Activated CD4-positive, CD25-positive, alpha-beta regulatory T cell treated with anti-CD3 and anti-CD28 coated beads, Interleukin-2, amount 50 U/mL, for 16 hours (primary cell): ENCODE results near the gene PIGZ.

ENCODE experiments used
- DNase-seq: peaks from one replicate; pipeline ENCODE4 v3.0.0-alpha.2; 2020; ENCODE audit warnings: low read depth, low spot score

Gene PIGZ

DNA sequence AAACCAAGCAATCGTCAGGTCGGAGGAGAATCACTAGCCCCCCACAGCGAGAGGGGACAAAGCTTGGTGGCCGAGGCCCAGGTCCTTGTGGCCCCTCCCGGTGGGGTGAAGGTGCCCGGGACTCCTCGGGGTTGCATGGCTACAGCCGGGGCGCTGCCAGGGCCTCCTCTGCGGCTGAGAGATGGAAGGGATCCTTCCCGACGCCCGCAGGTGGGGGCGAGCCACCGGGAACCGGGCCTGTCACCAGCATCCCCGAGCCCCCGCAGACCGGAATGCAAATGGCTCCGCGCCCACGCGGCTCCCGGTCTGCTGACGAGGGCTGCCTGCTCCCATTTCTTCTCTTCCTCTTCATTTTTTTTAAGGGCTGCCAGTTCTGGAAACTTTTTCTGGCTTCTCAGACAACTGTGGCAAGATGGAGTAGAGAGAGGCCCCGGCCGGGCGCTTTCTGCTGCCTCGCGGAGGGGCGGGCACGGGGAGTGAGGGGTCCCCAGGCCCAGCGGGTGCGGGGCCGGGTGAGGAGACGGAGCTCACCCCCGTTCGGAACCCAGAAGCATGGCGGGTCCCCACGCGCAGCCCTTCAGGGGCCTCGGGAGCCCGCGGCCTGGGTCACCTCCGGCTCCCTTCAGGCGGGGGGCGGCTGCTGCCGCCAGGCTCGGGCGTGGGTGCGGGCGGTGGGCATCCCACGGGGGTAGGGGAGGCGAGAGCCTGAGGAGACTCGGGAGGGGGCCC lies 33.5 kb upstream of the PIGZ start:
- no peak for DNase-seq

DNA sequence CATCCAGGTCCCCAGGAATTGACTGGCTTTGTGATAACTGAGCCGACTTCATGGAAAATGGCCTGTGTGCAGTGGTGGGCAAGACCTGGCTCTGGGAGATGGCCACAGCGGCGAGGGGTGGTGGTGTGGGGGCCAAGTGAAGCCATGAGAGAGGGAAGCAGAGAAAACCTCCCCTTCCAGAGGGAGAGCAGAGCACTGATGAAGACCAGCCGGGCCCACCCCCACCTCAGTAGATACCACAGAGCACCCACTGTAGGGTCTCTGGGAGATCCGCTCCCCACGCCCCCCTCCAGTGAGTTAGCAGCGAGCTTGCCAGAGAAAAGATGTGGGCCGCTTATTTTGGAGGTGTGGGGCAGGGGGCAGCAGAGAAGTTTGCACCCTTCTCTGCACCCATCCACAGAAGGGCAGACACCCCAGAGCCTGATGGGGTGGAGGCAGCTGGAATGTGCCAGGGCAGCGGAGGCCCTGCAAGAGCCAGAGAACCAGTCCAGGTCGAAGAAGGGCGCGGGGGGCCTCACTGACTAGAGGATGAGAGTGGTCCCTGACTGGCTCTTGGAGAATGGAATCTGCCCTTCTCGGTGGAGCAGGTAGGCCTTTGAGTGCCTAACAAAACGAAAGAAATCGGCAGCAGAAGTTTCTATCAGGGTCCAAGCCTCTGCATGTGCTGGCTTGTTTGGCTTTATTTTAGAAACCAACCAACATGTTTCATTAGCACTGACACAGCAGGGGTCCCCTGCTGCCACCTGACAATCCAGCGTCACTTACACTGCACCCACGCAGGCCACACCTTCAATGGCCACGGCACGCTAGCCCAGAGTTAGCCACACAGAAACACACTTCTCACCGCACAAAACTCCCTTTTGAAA lies 32.7 kb upstream of the PIGZ start:
- no peak for DNase-seq

DNA sequence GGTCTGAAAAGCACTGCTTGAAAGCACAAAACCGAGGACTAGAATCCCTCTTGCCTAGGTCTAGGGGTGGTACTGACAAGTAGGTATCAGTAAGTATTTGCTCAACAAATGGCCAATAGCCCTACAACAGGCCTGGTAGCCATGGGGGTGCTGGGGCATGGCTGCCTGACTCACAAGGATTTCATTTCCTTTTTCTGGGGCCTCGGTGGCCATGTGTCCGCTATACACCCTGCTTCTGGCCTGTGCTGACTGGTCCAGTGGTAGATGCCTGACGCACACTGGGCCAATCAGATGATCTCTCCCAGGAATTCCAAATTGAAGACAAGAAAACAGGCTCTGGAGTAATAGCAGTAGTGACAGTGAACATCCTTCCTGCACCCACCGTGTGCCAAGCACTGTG lies 31.6 kb upstream of the PIGZ start:
- no peak for DNase-seq

DNA sequence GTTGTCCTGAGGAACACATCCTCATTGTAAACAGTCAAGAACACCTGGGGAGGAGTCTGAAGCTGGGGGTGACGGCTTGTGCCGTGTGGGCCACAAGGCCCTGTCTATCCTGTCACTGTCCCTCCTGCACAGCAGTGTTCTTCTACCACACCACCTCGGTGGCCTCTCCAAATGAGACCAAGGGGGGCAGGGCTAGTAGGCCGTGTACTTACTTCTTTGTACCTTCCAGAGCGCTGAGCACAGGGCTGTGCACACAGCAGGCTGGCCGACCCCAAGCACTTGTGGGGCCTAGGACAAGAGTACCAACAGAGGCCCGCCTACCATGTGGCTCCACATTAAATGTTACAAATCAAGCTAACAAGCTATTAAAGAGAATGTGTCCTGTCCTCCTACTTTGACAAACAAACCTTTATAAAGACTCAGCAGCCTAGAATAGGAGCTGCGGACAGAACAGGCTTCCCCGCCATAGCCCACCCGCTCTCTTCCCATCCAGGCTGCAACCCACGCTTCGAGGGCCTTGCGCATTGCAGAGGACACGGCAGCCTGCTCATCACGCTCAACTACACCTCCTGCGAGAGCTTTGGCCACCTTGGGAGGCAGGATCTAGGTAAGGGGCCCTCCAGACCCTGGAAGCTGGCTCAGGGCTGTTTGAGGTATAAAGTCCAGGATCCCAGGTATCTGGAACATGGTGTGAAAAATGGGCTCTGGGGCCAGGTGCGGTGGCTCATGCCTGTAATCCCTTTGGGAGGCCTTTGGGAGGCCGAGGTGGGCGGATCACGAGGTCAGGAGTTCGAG lies 30.5 kb upstream of the PIGZ start:
- no peak for DNase-seq

DNA sequence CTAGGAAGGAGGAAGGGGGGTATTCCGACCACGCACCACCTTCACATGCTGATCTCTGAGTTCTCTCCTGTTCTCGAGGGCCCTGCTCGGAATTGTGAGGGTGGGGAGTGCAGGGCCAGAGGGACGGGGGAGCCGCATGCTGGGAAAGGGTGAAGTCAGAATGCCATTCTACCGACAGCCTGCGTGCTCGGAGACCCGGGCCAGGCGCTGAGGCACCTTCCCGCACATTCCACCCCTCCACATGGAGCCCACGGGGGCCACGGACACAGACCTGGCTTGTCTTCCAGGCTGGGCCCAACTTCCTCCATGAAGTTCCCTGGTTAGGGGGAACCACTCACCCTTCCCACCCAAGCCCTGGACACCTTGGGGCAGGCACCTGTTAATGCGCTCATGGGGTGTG lies 28.7 kb upstream of the PIGZ start:
- DNase-seq, result no peak

DNA sequence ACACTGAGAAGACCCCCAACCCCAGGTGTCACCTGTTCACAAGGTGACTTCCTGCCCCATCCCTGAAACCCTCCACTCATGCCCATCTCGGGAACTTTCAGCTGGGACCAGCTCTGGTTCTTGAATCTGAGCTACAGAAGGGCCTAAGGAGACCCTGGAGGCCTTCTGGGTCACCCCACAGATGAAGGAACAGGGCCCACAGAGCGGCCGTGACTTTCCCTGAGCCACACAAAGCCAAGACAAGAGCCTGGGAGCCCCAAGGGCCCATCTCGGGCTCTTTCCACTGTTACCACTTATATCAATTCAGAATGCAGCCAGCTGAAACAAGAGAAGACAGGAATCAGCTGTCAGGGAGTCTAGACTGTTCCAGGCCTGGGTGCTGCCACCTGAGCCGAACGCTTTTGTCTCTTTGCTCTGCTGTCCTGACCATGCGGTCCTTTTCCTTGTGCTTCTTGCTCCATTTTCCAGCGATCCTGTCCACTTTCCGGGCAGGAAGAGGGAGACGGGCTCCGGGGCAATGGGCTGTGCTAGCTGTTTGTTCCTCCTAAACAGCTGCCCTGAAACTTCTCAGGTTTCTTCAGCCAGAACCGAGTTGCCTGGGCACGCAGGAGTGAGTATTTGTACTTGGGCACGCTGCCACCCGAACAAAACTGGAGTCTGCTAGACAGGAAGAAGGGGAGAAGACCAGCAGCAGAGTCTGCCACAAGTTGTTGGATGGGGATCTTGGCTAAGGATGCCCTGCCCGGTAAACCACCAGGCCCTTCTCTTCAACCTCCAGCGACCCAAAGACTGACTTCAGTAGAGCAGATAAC lies 28.0 kb upstream of the PIGZ start:
- no peak for DNase-seq

DNA sequence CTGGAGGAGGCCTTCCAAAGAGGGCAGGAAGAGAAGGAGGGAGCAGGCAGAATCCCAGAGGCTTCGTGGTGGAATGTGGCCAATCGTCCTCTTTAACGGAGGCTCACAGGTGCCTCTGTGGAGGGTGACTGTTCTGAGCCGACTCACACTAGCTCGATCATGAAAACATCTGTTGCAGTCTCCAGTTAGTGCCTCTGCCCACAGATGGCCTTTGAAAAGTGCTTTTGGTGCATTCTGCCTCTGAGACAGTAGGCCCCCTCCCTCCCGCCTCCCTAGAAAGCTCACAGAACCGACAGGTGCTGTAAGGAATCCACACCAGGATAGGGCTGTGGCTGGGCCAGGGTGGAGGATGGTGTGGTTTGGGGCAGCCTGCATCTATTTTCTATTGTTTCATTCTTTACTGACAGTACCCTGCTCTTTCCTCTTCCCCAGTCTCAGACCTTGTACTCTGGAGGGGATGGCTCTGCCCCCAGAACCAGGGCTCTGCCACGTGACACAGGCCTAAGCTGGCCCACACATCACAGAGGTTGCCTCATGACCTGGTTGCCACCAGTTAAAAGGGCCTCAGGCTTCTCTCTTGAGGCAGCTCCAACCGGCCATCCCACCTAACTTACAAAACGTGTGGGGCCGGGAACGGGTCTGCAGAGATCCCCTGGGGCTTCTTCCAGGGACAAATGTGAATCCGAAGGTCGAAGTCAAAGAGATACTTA lies 27.2 kb upstream of the PIGZ start:
- DNase-seq, result no peak

DNA sequence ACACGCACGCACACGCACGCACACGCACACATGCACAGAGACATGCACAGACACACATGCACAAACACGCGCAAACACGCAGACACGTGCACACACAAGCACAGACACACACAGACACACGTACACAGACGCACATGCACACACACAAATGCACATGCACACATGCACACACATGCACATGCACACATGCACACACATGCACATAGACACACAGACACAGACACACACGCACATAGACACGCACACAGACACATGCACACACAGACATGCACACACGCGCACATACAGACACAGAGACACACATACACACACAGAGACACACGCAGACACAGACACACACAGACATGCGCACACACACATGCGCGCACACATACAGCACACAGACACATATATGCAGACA lies 26.4 kb upstream of the PIGZ start:
- no peak for DNase-seq

DNA sequence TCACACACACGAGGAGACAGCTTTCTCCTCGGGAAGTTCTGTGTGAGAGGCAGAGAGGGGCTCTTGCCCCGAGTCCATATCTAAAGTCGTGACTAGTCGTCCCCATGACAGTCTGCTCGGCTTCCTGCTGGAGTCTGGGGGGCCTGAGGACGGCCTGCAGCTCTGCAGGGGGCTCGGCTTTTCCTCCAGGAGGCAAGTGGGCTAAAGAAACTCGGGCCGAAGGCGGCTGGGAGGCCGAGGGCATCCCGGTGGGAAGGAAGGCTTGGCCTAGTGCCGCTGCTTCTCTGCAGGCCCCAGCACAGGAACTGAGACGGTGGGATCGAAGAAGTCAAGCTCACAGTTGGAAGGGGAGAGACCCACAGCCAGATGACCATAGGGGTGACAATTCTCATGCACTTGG lies 25.4 kb upstream of the PIGZ start:
- no peak for DNase-seq

DNA sequence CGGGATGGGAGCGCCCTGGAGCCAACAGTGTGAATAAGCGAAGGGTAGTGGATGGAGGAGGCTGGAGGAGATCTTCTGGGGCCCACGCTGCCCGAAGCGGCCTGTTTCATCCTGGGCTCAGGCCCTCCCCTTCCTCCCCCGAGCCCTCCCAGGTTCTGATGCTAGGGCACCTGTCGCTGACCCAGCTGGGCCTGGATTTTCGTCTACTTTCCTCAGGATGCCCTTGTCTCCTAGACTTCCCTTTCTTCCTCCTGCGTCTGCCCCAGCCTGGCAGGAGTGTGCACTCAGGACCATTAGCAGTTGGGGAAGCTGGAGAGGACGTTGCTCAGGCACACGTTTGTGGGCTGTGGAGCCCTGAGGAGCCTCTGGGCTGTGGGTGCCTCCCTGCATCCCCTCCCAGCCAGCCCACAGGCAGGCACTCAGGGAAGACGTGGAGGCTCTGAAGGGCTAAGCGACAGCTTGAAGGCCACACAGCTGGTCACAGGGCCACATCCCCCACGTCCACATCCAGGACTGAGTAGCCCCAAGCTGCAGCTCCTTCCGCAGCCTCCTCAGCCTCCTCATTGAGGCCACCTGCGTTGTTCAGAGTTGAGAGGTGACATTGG lies 23.9 kb upstream of the PIGZ start:
- DNase-seq, result no peak

DNA sequence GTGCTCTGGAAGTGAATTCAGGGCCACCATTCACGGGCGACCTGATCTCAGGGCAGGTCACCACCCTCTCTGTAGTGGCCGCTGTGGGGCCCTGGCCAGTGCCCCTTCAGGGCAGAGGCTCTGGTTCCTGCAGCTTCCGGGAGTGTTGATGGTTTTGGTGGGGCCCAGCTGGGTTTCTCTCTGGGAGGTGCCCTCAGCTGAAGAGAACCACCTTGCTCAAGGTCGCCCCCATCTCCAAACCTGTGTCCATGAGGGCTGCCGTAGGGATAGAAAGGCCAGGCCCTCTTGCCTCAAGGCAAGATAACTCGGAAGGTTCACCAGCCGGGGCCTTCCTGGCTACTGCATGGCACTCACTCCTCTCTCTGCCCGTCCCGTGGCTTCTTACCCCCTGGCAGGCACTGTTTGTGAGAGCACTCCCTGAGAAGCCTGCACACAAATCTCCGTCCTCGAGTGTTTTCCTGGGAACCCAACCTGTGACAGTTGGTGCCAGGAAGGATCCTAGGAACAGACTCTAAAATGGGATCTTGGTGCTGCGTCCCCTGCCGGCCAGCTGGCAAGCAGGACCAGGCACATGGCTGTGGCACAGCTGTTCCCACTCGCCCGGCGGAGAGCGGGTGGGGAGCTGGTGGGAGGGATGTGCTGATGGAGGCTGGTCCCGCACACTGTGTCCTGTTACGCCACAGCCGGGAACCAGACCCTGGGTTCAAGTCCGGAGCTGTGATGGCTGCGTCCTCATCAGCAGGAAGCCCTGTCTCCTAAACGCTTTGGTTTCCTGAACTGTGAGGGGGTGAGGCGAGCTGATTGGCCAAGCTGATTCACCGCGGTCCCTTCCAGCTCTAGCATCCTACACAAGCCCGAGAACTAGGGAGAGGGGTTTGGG lies 23.2 kb upstream of the PIGZ start:
- DNase-seq, result no peak

DNA sequence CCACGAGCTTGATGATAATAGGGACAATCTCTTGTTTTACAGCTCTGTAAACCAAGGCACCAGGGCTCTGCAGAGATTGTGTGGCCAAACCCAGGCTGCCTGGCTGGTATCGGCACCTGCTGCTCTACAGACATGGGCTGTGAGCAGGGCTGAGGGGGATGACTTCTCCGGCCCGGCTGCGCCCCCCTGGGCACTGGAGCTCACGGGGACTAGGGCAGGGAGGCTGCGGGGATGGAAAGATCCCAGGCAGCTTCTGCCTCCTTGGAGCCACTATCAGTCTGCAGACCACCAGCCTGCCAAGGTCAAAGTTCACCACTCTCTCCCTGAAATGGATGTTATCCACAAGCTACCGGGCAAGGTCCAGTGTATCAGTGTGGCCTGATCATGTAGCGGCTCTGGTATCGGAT lies 22.0 kb upstream of the PIGZ start:
- no peak for DNase-seq

DNA sequence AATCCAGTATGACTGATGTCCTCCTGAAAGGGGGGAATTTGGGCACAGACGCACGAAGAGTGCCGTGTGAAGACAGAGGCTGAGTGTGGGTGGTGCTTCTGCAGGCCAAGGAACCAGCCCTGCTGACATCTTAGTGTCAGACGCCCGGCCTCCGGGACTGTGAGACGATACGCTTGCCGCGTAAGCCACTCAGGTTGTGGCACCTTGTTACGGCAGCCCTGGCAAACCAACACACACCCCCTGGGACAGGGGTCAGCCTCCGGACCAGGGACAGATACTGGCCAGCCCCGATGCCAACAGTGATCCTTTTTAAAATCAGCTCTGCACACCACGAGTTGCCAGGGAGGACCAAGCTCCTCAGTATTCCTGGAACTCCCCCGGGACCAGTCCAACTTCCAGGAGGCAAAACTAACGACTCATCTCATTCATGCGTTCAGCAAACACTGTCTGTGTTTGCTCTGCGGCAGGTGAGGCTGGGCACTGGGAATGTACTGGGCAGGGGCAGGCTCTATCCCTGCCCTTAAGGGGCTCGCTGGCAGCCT lies 21.2 kb upstream of the PIGZ start:
- DNase-seq, result no peak

DNA sequence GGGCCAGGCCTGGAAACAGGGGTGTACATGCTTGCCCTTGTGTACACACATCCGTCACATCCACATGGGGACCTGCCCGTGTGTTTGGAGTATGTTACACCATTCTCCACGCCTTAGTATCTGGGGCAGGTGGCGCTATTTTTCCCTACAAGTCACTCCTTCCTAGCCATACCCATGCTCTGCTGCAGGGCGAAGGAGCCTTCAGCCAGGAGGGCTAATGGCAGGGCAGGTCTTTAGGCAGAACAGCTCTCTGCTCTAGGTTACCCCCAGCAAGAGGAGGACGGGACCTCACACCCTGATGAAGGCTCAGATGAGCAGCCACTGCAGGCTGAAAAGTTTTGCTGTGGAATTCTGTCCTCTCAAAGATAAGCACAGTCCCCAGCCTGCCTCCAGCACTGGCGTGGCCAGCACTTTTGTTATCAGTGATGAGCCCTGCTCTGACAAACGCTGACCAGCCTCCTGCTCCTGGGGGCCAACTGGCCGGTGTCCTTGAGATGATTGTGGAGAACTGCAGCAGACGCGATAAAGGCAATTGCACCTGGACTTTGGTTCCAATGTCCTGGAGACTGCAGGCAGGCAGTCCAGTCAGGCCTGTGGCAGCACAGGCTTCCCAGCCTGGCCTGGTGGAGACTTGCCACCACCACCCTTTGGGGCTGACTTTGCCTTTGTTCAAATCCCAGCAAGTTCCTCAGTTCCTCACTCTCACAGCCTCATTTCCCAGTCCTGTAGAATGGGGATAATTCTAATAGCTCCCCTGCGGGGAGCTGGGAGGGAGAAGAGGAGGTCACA lies 19.8 kb upstream of the PIGZ start:
- DNase-seq, result no peak

DNA sequence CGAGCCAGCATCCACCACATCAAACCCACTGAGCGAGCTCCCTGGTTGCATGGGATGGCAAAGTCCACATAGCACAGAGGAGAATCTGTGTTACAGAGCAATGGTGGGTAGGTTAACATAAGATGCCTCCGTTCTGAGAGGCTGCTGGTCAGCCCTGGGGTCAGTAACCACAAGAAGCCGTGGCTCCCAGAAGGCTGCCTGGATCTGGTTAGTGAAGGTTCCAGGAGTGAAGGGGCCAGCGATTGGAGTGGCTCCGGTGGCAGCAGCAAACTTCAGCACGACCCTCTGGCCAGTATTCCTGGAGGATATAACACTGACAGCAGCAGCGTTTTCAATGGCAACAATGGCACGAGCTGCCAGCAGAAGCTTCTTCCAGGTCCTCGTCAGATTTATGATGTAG lies 18.4 kb upstream of the PIGZ start:
- no peak for DNase-seq

DNA sequence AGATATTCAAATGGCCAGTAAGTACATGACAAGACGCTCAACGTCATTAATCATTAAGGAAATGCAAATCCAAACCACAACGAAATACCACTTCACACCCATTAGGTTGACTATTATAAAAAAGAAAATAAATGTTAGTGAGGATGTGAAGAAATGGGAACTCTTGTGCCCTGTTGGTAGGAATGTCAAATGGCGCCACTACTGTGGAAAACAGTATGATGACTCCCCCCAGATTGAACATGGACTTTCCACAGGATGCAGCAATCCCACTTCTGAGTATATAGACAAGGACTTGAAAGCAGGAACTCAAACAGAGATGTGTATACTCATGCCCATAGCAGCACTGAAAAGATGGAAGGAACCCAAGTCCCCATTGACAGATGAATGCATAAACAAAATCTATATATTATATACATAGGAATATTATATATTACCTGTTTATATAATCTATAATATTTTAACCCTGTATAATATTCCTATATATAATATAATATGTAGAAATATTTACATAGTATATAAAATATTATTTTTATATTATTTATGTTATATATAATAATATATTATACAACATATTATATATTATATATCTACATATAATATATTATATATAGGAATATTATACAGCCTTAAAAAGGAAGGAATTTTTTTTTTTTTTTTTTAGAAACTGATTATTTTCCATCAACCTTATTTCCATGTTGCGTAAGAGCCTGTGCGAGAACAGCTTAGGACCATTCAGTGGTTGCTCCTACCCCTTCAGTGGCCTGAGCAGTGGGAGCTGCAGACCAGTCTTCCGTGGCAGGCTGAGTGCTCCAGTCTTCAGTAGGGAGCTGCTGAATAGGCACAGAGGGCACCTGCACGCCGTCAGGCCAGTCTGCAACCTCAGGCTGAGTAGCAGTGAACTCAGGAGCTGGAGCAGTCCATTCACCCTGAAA lies 17.6 kb upstream of the PIGZ start:
- DNase-seq, result no peak

DNA sequence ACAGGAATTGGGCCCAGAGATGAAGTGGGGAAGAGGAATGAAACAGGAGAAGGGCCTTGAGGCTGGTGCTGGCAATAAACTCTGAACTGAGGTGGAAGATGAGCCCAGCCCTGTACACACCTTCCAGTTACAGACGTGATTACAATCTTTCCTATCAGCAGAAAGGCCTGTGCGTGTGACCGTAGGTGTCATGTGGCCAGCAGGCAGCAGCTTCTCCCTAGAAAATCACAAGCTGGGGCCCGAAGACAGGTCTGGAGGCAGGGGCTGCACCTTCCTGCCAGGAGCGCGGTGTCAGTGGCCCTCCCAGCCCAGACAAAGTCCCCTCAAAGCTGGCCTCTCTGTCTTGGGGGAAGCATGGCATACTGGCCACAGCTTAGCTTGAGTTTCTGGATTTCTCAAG lies 16.7 kb upstream of the PIGZ start:
- DNase-seq, result no peak
